Measurements from ENCODE around the gene MYO7B. TPM values are rescaled to one million over a fixed set of nuclear protein-coding genes. Genes with fewer than 3 reads are reported as not detected.

MYO7B gene
- total RNA-seq, 1 donor from 2014 or later, result 0.02 TPM

DNA sequence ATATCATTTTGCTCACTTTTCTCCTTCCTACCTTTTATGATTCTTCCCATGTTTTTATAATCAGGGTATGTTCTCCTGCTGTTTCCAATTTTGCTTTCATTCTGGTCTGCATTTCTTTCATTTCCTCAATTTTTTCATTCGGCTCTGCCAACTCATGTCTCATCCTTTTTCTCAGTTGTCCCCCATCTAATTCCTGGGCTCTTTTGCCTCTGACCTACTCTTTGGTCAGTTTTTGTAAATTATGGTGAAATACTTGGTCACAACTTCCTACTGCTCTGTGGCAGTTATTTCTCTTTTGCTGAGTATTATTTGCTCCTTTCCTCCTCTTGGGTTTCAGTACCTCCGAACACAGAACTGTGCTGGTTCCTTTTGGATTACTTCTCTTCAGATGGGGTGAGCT lies 27.5 kb downstream of the MYO7B start:
- no peak for TF ChIP-seq CTCF (IDR thresholded peaks at IDR 0.05)
- no peak overlapping the region for H3K4me3 Mint-ChIP-seq (ENCODE audit: unreplicated experiment)

DNA sequence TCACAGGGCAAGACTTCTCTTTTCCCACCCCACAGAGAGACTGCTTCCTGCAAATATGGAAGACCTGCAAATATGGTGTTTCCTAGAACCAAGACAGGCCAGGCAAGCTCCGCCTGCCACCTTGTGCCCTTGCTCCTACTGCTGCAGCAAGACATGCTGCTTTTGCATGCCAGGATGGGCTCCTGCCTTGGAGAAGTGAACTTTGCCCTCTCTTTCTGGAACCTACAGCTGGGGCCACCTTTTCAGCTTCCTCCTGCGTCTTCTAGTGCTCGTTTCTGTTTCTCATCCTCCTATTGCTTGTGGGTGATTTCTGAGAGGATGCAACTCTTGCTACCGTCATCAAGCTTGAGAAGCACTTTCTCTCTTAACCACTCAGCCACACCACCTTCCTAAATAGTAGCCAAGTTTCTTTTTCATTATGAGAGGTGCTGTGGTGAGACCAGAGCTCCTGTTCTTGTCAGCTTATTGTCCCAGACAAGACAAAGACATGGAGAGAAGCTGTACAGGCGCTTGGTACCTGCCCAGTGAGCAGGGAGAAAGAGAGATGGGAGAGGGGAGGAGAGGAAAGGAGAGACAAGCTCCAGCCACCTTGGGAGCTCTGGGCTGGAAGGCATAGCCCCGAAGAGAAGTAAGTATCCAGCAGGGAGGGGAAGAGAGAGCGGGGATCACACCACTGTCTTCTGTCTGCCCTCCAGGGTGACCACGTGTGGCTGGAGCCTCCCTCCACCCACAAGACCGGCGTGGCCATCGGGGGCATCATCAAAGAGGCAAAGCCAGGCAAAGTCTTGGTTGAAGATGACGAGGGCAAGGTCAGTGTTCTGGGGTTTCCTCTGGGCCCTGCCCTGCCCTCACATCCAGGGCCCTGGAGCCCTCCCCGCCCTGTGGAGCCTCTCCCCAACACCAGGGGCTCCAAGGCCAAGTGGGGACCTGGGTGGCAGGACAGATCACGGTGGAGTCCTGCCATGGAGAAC lies 28.3 kb downstream of the MYO7B start:
- TF ChIP-seq CTCF (IDR thresholded peaks at IDR 0.05), result no peak
- H3K4me3 Mint-ChIP-seq (ENCODE audit: unreplicated experiment), result no peak overlapping the region
- no peak overlapping the region for H3K27ac Mint-ChIP-seq (ENCODE audit: unreplicated experiment)
- peak; percentile 56 for DNase-seq (ENCODE audit: low spot score)
- peaks cover 3% of the 10 kb centered on the region for H3K9me3 Mint-ChIP-seq (ENCODE audit: low read depth)
- H3K36me3 Mint-ChIP-seq (ENCODE audit: low read depth), result no peaks in the 10 kb centered on the region
- H3K4me1 Mint-ChIP-seq (ENCODE audit: low read depth), result peaks cover 10% of the 10 kb centered on the region
- no peaks in the 10 kb centered on the region for H3K27me3 Mint-ChIP-seq (ENCODE audit: low read depth)

More for the DNA sequence above, 27.5 kb downstream of the MYO7B start:
- no peak for DNase-seq (ENCODE audit: low spot score)
- Mint-ChIP-seq H3K36me3 (ENCODE audit: low read depth) (no peaks in the 10 kb centered on the region), H3K27ac (ENCODE audit: unreplicated experiment) (no peak overlapping the region), H3K9me3 (ENCODE audit: low read depth) (peaks cover 3% of the 10 kb centered on the region), H3K27me3 (ENCODE audit: low read depth) (peaks cover 1% of the 10 kb centered on the region), H3K4me1 (ENCODE audit: low read depth) (peaks cover 4% of the 10 kb centered on the region)

- Mint-ChIP-seq H3K9me3 (ENCODE audit: low read depth) (peaks cover 3% of the 10 kb centered on the region), H3K36me3 (ENCODE audit: low read depth) (no peaks in the 10 kb centered on the region), H3K27me3 (ENCODE audit: low read depth) (no peaks in the 10 kb centered on the region), H3K4me3 (ENCODE audit: unreplicated experiment) (no peak overlapping the region), H3K27ac (ENCODE audit: unreplicated experiment) (no peak overlapping the region), H3K4me1 (ENCODE audit: low read depth) (peaks cover 18% of the 10 kb centered on the region)
- peak; percentile 79 for DNase-seq (ENCODE audit: low spot score)
- no peak for TF ChIP-seq CTCF (IDR thresholded peaks at IDR 0.05)
These were observed 29.2 kb downstream of the MYO7B start for GRCh38 chr2:127564429-127565260.

DNA sequence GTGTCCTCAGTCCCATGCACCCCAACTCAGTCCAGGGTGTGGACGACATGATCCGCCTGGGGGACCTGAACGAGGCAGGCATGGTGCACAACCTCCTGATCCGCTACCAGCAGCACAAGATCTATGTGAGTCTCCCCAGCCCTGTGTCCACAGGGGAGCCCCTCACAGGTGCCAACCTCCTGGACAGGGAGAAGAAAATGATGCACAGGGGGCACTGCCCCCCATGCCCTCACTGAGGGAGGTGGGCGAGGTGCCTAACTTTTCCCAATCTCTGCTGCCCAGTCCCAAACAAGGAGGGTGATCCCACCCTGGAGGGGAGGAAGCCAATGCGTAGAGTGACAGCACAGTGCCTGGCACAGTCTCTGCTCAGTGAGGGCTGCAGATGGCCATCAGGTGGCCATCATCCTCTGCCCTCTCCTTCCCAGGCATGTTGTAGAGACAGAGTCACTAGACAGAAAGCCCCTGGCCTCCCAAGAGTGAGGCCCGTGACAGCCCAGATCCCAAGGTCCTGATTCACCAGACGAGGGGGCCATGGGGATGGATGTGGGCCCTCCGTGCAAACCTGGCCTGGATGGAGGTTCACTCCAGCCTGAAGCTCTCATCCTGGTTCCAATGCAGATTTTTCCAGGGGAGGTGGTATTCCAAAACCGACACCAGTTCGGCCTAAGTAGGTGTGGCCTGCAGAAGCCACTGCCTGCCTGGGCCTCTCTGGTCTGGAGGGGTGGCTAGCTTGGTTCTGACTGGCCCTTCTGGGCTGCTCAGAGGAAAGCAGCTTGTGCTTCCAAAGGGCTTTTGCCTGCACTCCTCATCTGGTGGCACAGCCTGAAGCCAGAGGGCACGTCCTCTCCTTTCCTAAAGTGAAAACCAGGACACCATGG lies 30.0 kb downstream of the MYO7B start:
- Mint-ChIP-seq H3K27me3 (ENCODE audit: low read depth) (no peaks in the 10 kb centered on the region), H3K4me3 (ENCODE audit: unreplicated experiment) (no peak overlapping the region), H3K27ac (ENCODE audit: unreplicated experiment) (no peak overlapping the region), H3K9me3 (ENCODE audit: low read depth) (peaks cover 3% of the 10 kb centered on the region), H3K36me3 (ENCODE audit: low read depth) (no peaks in the 10 kb centered on the region), H3K4me1 (ENCODE audit: low read depth) (peaks cover 26% of the 10 kb centered on the region)
- peak; percentile 81 for DNase-seq (ENCODE audit: low spot score)
- TF ChIP-seq CTCF (IDR thresholded peaks at IDR 0.05), result no peak

All from chondrocyte (in vitro differentiated cells).